ENCODE measurements around the gene CLVS2. TPM values are rescaled to one million over a fixed set of nuclear protein-coding genes. Genes with fewer than 3 reads are reported as not detected.

CLVS2 gene
- total and polyA plus RNA-seq, 2 of the 4 experiments (the other 2 are of a cell fraction): 0.02 TPM; not detected in 1

DNA sequence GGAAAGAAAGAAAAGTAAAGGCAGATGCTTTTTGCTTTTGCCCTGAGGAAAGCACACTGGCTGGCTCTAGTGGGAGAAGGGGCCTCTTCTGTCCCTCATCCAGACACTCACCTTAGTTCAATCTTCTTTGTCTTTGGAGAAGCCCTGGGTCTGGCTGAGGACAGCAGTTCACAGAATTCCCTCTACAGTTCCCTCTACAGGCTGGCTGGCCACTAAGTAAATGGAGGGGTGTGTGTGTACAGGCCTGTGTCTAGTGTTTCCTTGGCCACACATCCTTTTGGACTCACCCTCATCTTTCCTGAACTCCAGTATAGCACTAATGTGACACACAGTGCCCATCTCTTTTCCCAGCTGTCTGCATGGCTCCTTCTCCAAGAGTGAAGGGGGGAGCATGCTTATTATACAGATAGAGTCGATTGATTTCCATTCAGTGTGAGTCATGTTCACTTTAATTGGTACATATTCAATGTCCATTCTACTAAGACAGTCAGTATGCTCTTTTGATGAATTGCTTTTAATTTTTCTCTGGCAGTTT is 26.0 kb upstream of the CLVS2 start:
- Histone ChIP-seq H2AK9ac (replicated peaks; ENCODE audit: low read depth, low read length, poor library complexity) (no peak overlapping the region), H3K4ac (ENCODE audit: low read depth, low read length) (no peak overlapping the region), H3K36me3 (ENCODE audit: control insufficient read depth, insufficient read depth, low read length) (no peaks in the 10 kb centered on the region), H4K8ac (ENCODE audit: low read depth in 2 of 2, low read length in 2 of 2) (no peak overlapping the region), H2AK5ac (ENCODE audit: low read depth, low read length) (no peak overlapping the region), H3K4me2 (ENCODE audit: low read depth, low read length) (no peak overlapping the region), H3K23ac (ENCODE audit: low read depth, low read length) (no peak overlapping the region), H4K91ac (ENCODE audit: insufficient read depth, low read depth, low read length) (no peak overlapping the region), H3K56ac (ENCODE audit: extremely low read depth, insufficient read depth, low read length) (no peak overlapping the region), H3K27me3 (ENCODE audit: control insufficient read depth, insufficient read depth, low read length) (no peaks in the 10 kb centered on the region), H3K4me3 (ENCODE audit: insufficient read depth, low read depth, low read length) (no peak overlapping the region), H3K9me3 (ENCODE audit: control insufficient read depth, insufficient read depth, low read length) (peaks cover 3% of the 10 kb centered on the region; the same call in 1 of the 2 replicates), H3K9me1 (ENCODE audit: insufficient read depth, low read length) (no peaks in the 10 kb centered on the region), H2AFZ (replicated peaks; ENCODE audit: low read length, poor library complexity) (no peak overlapping the region), H2BK15ac (ENCODE audit: low read depth, low read length) (no peak overlapping the region), H3K4me1 (ENCODE audit: control insufficient read depth, insufficient read depth, low read length) (no peaks in the 10 kb centered on the region), H3K27ac (ENCODE audit: insufficient read depth, low read length) (no peak overlapping the region), H3K14ac (replicated peaks; ENCODE audit: low read depth, low read length) (no peak overlapping the region), H3K79me1 (ENCODE audit: low read depth in 1 of 2, low read length in 2 of 2) (no peaks in the 10 kb centered on the region), H2BK5ac (ENCODE audit: low read depth, low read length, poor library complexity, severe bottlenecking) (no peak overlapping the region), H2BK20ac (ENCODE audit: low read depth, low read length) (no peak overlapping the region), H4K5ac (ENCODE audit: low read depth, low read length) (no peak overlapping the region), H3K18ac (ENCODE audit: low read depth, low read length) (no peak overlapping the region), H4K20me1 (ENCODE audit: insufficient read depth, low read length) (no peaks in the 10 kb centered on the region), H2BK120ac (ENCODE audit: low read depth, low read length) (no peak overlapping the region), H3K9ac (ENCODE audit: low read depth, low read length) (no peak overlapping the region)
- BruUV-seq (replicated peaks): no TSS peak
- intact Hi-C loops (cut with micrococcal nuclease) (no loop called here), dilution Hi-C loops (cut with HindIII; ENCODE audit: low sequenced_read_pairs, unreplicated experiment) (no loop called here), in situ Hi-C loops (cut with MboI; ENCODE audit: low sequenced_read_pairs) (no loop called here)
- POLR2A ChIA-PET (ENCODE audit: unreplicated experiment): no interaction called here
- no CpG with 5 or more reads among the region's 1 CpG for WGBS, 2 experiments (ENCODE audit: extremely low coverage in 2 of 2, insufficient read length in 1 of 2)
- ATAC-seq (ENCODE audit: low read depth) (no peak), DNase-seq (no peak)
- CTCF ChIA-PET: no interaction called here
- TF ChIP-seq RCOR1 (IDR thresholded peaks at IDR 0.05; ENCODE audit: insufficient replicate concordance, low read length) (no peak), RAD21 (IDR thresholded peaks at IDR 0.05; ENCODE audit: low read length) (no peak), NFE2L2 (IDR thresholded peaks at IDR 0.05; ENCODE audit: low read depth, low read length) (no peak), MAZ (IDR thresholded peaks at IDR 0.05; ENCODE audit: borderline replicate concordance, low read depth, low read length) (no peak), FOS (IDR thresholded peaks at IDR 0.05; ENCODE audit: low read depth, low read length) (no peak), MXI1 (IDR thresholded peaks at IDR 0.05; ENCODE audit: borderline replicate concordance, low read depth, low read length) (no peak), CEBPB (IDR thresholded peaks at IDR 0.05; ENCODE audit: low read depth, low read length) (no peak)
- TF ChIP-seq, protein P1, sequence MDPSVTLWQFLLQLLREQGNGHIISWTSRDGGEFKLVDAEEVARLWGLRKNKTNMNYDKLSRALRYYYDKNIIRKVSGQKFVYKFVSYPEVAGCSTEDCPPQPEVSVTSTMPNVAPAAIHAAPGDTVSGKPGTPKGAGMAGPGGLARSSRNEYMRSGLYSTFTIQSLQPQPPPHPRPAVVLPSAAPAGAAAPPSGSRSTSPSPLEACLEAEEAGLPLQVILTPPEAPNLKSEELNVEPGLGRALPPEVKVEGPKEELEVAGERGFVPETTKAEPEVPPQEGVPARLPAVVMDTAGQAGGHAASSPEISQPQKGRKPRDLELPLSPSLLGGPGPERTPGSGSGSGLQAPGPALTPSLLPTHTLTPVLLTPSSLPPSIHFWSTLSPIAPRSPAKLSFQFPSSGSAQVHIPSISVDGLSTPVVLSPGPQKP (IDR thresholded peaks at IDR 0.05; ENCODE audit: borderline replicate concordance, low read depth, low read length): no peak
- TF ChIP-seq, protein P2, sequence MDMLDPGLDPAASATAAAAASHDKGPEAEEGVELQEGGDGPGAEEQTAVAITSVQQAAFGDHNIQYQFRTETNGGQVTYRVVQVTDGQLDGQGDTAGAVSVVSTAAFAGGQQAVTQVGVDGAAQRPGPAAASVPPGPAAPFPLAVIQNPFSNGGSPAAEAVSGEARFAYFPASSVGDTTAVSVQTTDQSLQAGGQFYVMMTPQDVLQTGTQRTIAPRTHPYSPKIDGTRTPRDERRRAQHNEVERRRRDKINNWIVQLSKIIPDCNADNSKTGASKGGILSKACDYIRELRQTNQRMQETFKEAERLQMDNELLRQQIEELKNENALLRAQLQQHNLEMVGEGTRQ (IDR thresholded peaks at IDR 0.05; ENCODE audit: low read depth, low read length): no peak
